ENCODE measurements around the gene TMED9. TPM values are rescaled to one million over a fixed set of nuclear protein-coding genes. Genes with fewer than 3 reads are reported as not detected.

TMED9 gene
- total and polyA plus RNA-seq, 2 donors (not counting 3 experiments of a cell fraction or from before 2014, with no cell fraction given) = 291 to 331 TPM

DNA sequence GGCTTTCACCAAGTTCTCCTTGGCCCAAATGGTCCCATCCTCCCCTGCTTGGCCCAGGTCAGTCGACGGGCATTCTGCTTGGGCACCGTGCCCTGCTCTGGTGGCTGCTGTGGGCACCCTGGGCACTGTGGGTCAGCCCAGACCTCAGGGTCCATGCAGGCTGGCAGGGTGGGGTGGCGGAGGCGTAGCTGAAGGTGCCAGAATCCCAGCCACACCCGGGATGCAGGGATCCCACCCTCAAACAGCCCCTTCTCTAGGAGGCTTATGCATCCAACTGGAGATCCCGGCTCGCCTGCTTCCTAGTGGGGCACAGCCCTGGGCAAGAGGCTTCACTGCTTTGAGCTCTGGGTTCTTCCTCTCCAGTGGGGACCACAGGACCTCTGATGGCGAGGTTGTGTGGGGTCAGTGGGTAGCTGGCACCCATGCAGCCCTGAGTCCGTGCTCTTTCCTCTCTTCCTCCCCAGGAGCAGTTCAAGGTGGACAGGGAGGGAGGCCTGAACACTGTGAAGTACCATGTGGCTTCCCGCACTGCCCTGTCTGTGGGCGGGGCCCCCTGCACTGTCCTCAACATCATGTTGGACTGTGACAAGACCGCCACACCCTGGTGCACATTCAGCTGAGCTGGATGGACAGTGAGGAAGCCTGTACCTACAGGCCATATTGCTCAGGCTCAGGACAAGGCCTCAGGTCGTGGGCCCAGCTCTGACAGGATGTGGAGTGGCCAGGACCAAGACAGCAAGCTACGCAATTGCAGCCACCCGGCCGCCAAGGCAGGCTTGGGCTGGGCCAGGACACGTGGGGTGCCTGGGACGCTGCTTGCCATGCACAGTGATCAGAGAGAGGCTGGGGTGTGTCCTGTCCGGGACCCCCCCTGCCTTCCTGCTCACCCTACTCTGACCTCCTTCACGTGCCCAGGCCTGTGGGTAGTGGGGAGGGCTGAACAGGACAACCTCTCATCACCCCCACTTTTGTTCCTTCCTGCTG, 17.4 kb downstream of the TMED9 start:
- dilution Hi-C loops (cut with MboI; ENCODE audit: extremely low pct_ligation_motif_present, low sequenced_read_pairs) = no loop called here
- Histone ChIP-seq H4K20me1 (replicated peaks; ENCODE audit: control insufficient read depth, extremely low read depth, insufficient read depth, low read length) (no peaks in the 10 kb centered on the region), H3K4me3 (replicated peaks in 1 of 3; ENCODE audit: insufficient read depth in 1 of 3, low read depth in 1 of 3, low read length in 3 of 3) (no peak overlapping the region), H3K9me3 (replicated peaks; ENCODE audit: control insufficient read depth, insufficient read depth, low read length) (no peaks in the 10 kb centered on the region), H3K9me1 (replicated peaks; ENCODE audit: control insufficient read depth, extremely low read depth, insufficient read depth, low read length) (no peaks in the 10 kb centered on the region), H3K36me3 (ENCODE audit: control insufficient read depth in 2 of 2, extremely low read depth in 1 of 2, insufficient read depth in 2 of 2, low read length in 2 of 2) (peaks cover 0 to 9% of the 10 kb centered on the region in 2 experiments), H3K27me3 (ENCODE audit: control insufficient read depth in 2 of 2, insufficient read depth in 2 of 2, low read length in 2 of 2) (no peaks in the 10 kb centered on the region), H3K79me2 (ENCODE audit: control insufficient read depth, insufficient read depth, low read length) (no peaks in the 10 kb centered on the region), H3K27ac (ENCODE audit: insufficient read depth, low read depth, low read length) (no peak overlapping the region), H3K9ac (replicated peaks; ENCODE audit: extremely low read depth, insufficient read depth, low read length) (no peak overlapping the region), H3K4me2 (ENCODE audit: insufficient read depth, low read length) (no peak overlapping the region), H2AFZ (ENCODE audit: low read depth, low read length) (no peak overlapping the region), H3K4me1 (ENCODE audit: control insufficient read depth, extremely low read depth, insufficient read depth, low read length) (no peaks in the 10 kb centered on the region)
- ChIA-PET CTCF (interaction anchor here (1.2 kb wide), 1 partner anchor 11 kb away, joined by 4 read pairs; no protein-coding TSS in a partner anchor), POLR2A (no interaction called here)
- no peak for FAIRE-seq
- intact Hi-C loops (cut with micrococcal nuclease) = no loop called here
- TF ChIP-seq CTCF (IDR thresholded peaks at IDR 0.05; ENCODE audit: extremely low read depth in 1 of 2, insufficient read depth in 1 of 2, low read depth in 1 of 2, low read length in 2 of 2) (no peak), GATA2 (IDR thresholded peaks at IDR 0.05; ENCODE audit: insufficient read depth, insufficient read length, low read depth, low read length) (no peak), EZH2 (IDR thresholded peaks at IDR 0.05; ENCODE audit: borderline replicate concordance, low read depth, low read length, severe bottlenecking) (no peak), MYC (IDR thresholded peaks at IDR 0.05; ENCODE audit: low read depth, low read length) (no peak), FOS (IDR thresholded peaks at IDR 0.05; ENCODE audit: borderline replicate concordance, insufficient read depth, low read length) (no peak), JUN (IDR thresholded peaks at IDR 0.05; ENCODE audit: borderline replicate concordance, insufficient read depth, insufficient read length, low read depth) (no peak), POLR2AphosphoS5 (IDR thresholded peaks at IDR 0.05; ENCODE audit: insufficient read depth, low read depth, low read length) (no peak), POLR2A (IDR thresholded peaks at IDR 0.05; ENCODE audit: low read depth, low read length) (no peak)
- TF ChIP-seq, protein P1, sequence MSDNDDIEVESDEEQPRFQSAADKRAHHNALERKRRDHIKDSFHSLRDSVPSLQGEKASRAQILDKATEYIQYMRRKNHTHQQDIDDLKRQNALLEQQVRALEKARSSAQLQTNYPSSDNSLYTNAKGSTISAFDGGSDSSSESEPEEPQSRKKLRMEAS (IDR thresholded peaks at IDR 0.05; ENCODE audit: insufficient read depth, insufficient read length) = no peak
- no TSS peak for BruUV-seq (replicated peaks)
- no peak for DNase-seq (ENCODE audit: low read depth, low spot score)
